Fibroblast of pulmonary artery (primary cell): ENCODE results near the gene UNC50.

ENCODE experiments used
- DNase-seq: peaks from one replicate; pipeline ENCODE4 v3.0.0-alpha.2; 2010; ENCODE audit warnings: low read depth
- H3K4me3 ChIP-seq: replicated peaks from 2 replicates; pipeline ENCODE4 v1.5.1; 2011; ENCODE audit warnings: low read depth, mild to moderate bottlenecking, control low read depth, low read length, moderate library complexity
- TF ChIP-seq, protein P1 (sequence below): IDR thresholded peaks from 2 replicates; pipeline ENCODE4 v1.5.1; 2011; ENCODE audit warnings: mild to moderate bottlenecking, control low read depth, low read length, inconsistent platforms; ENCODE audit errors: missing control alignments

The UNC50 gene

DNA sequence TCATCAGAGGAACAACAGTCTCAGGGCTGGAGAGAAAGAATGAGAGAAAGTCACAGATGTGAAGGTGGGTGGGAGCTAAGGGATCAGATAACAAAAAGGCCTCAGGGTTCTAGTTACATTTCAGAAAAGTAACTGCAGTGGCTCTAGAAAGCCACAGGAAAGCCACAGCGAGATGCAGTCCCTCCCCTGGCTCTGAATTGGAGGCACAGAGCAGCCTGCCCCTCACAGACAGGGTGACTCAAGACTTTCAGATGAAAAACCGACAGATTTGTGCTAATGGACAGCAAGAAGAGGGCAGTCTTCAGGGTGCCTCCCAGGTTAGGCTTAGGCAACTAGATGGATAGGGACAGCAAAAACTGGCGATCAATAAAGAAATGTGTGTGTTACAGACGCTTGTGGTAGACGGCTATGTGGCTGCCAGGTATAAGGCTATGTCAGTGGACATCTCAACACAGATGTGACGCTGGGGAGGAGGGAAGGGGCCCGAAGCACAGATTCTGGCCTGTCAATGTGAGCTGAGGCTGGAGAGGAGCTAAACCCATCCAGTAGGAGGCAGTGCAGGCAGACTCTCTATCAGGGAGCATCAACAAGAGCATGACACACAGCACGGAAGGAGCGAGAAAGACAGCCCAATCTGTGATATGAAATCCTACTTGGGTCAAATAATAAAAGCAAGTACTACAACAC is 26.2 kb downstream of the UNC50 start:
- TF ChIP-seq, protein P1, sequence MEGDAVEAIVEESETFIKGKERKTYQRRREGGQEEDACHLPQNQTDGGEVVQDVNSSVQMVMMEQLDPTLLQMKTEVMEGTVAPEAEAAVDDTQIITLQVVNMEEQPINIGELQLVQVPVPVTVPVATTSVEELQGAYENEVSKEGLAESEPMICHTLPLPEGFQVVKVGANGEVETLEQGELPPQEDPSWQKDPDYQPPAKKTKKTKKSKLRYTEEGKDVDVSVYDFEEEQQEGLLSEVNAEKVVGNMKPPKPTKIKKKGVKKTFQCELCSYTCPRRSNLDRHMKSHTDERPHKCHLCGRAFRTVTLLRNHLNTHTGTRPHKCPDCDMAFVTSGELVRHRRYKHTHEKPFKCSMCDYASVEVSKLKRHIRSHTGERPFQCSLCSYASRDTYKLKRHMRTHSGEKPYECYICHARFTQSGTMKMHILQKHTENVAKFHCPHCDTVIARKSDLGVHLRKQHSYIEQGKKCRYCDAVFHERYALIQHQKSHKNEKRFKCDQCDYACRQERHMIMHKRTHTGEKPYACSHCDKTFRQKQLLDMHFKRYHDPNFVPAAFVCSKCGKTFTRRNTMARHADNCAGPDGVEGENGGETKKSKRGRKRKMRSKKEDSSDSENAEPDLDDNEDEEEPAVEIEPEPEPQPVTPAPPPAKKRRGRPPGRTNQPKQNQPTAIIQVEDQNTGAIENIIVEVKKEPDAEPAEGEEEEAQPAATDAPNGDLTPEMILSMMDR: peak; percentile 31
- no peak for DNase-seq
- no peak overlapping the region for H3K4me3 ChIP-seq

DNA sequence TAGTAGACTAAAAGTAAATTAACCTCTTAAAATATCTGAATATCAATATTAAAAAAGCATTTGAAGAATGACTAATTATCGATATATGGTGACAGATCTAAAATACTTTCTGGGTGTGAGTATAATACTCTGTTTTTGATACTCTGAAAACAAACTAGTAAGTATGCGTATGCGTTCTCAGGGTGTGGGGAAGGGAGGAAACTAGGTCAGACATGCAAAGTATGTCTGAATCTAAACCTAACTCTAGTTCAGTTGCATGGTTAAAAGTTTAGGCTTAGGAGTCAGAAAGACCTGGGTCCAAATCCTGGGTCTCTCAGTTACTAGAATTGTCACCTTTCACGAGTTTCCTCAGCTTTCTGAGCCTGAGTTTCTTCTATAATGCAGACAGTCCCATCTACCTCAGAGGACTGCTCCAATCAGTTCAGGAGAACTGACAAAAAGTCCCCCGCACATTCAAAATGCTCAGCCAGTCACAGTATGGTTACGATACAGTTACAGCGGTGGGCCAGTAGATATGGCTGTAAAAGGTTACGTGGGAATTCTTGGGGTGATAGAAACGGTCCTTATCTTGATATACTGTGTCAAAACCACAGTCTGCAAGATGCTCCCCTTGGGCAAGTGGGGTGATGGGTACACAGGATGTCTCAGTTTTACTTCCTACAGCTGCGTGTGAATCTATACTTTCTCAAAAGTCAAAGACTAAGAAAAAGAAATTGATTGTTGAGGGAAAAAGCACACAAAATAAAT is 29.2 kb downstream of the UNC50 start:
- DNase-seq: no peak
- TF ChIP-seq, protein P1: no peak
- H3K4me3 ChIP-seq: no peak overlapping the region

DNA sequence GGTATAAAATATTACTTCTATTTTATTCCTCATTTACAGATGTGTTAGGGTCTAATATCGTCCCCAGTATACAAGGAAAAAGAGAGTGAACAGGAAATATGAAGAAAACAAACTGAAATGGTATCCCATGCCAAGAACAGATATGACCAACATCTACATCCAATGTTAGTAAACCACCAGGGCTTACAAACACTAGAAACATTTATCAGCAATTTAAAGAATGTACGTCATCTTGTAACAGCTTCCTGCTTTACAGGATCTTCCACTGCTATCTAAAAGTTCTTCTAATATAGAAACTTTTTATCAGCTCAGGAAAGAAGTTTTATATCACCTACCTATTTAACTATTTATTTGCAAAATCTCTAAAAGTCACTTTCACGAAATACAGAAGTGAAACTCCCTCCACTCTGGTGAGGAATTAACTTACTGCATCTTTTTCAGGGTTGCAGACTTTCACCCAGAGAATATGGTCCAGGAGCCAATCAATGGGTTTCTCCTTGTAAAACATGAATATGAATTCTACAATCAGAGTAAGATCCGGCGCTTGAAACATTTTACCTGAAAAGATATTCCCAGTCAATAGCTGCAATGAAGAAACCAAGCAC is 35.2 kb downstream of the UNC50 start:
- peak; percentile 17 for DNase-seq
- TF ChIP-seq, protein P1: no peak
- no peak overlapping the region for H3K4me3 ChIP-seq

DNA sequence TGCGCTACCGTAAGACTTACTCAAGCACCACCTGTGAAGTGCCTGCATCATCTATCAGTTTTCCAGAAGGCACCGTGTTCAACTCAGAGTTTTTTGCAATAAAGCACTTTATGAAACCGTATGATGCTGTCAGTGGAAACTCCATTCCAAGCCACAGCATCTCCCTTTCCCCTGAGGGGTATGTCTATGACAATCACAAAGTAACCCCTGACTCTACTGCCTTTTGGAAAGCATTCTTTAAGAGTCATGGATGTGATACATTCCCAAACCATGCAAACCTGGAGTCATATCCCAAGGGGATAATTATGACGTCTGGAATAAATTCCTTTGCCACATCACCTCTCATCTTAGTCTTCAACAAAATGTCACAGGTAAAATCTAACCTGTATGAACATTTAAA is 39.2 kb downstream of the UNC50 start:
- no peak overlapping the region for H3K4me3 ChIP-seq
- peak; percentile 3 for DNase-seq
- TF ChIP-seq, protein P1: no peak

DNA sequence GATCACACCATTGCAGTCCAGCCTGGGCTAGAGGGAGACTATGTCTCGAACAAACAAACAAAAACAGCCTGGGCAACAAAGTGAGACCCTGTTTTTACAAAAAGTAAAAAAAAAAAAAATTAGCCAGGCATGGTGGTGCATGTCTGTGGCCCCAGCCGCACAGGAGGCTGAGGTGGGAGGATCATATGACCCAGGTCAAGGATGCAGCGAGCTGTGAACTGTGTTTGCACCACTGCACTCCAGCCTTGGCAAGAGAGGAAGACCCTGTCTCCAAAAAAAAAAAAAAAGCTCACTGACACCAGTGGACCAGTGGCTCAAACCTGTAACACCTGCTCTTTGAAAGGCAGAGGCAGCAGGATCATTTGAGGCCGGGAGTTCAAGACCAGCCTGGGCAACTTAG is 40.1 kb downstream of the UNC50 start:
- TF ChIP-seq, protein P1: no peak
- DNase-seq: no peak
- H3K4me3 ChIP-seq: no peak overlapping the region

DNA sequence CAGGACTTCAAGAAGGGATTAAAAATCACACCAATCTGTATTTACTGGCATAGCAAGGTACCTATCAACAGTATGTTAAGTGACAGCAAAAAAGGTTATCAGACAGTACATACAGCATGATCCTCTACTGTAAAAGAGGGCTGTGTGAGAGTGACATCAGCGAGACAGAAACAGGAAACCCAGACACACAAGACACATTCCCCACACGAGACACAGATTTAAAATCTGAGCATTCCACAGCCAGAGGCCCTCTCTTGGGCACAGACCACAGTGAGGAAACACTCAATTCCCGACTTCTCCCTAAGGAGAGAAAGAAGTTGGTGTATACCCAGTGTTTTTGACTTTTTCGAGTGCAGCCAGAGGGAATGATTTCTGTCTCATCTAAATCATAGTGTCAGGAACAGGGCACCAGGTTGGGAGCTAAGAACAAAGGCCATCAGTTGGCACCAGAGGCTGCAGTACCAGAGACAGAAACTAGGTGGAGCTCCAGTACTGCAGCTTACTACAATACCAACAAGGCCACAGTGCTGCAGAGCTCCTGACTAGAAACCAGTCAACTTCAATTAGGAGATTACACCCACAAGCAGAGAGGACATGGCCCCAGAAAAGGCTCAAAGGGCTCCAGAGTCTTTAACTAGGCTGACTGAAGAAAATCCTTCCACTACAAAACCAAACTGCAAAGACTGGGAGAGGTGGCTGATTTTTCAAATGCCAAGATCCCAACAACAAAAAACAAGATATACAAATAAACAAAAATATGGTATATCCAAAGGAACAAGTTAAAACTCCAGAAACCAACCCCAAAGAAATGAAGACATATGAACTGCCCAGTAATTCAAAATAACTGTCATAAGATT is 41.0 kb downstream of the UNC50 start:
- peak; percentile 85 for DNase-seq
- H3K4me3 ChIP-seq: no peak overlapping the region
- TF ChIP-seq, protein P1: no peak
